ENCODE measurements around the gene FBLN1.

The FBLN1 gene

DNA sequence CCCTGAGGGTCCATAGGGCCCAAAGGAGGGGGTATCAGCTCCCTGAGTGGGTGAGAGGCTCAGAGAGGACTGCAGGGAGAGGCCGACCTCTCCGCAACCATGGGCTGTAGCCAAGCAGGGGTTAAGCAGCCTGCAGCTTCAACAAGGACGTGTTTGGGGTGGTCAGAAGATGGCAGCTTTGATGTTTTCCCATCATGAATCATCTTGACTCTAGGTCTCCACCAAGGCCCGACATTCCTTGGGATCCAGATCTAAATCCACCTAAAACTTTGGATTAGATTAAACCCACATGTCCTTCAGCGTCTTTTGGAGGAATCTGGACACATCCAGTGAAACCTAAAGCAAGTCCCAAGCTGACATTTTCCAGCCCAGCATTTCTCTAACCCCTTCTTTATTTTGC, 19.8 kb downstream of the FBLN1 start:
- H2AFZ ChIP-seq (ENCODE audit: low read depth, low read length, severe bottlenecking), result no peak overlapping the region
- no peaks in the 10 kb centered on the region for H3K27me3 ChIP-seq (ENCODE audit: low read length)
- no peaks in the 10 kb centered on the region for H3K36me3 ChIP-seq (ENCODE audit: low read length)
- no peak overlapping the region for H3K9ac ChIP-seq (ENCODE audit: low read length)
- no peaks in the 10 kb centered on the region for H4K20me1 ChIP-seq (ENCODE audit: low read depth, low read length)
- H3K9me2 ChIP-seq (replicated peaks; ENCODE audit: insufficient read depth, low read length), result no peaks in the 10 kb centered on the region
- no peak overlapping the region for H3K27ac ChIP-seq (ENCODE audit: low read depth, low read length)
- TF ChIP-seq, protein P1, sequence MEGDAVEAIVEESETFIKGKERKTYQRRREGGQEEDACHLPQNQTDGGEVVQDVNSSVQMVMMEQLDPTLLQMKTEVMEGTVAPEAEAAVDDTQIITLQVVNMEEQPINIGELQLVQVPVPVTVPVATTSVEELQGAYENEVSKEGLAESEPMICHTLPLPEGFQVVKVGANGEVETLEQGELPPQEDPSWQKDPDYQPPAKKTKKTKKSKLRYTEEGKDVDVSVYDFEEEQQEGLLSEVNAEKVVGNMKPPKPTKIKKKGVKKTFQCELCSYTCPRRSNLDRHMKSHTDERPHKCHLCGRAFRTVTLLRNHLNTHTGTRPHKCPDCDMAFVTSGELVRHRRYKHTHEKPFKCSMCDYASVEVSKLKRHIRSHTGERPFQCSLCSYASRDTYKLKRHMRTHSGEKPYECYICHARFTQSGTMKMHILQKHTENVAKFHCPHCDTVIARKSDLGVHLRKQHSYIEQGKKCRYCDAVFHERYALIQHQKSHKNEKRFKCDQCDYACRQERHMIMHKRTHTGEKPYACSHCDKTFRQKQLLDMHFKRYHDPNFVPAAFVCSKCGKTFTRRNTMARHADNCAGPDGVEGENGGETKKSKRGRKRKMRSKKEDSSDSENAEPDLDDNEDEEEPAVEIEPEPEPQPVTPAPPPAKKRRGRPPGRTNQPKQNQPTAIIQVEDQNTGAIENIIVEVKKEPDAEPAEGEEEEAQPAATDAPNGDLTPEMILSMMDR (IDR thresholded peaks at IDR 0.05; ENCODE audit: insufficient read depth, low read length, poor library complexity, severe bottlenecking), result no peak
- no peak for TF ChIP-seq EZH2phosphoT487 (conservative IDR thresholded peaks at IDR 0.05; ENCODE audit: low read length)
- H3K9me3 ChIP-seq (ENCODE audit: insufficient read depth, low read length), result no peaks in the 10 kb centered on the region
- H3K4me2 ChIP-seq (ENCODE audit: low read depth, low read length, poor library complexity, severe bottlenecking), result no peak overlapping the region
- H3F3A ChIP-seq (ENCODE audit: insufficient read depth), result no peaks in the 10 kb centered on the region
- no peak overlapping the region for H3K4me3 ChIP-seq (ENCODE audit: insufficient read depth, low read length, poor library complexity, severe bottlenecking)
- H3K79me2 ChIP-seq (ENCODE audit: insufficient read depth, low read length), result no peaks in the 10 kb centered on the region

DNA sequence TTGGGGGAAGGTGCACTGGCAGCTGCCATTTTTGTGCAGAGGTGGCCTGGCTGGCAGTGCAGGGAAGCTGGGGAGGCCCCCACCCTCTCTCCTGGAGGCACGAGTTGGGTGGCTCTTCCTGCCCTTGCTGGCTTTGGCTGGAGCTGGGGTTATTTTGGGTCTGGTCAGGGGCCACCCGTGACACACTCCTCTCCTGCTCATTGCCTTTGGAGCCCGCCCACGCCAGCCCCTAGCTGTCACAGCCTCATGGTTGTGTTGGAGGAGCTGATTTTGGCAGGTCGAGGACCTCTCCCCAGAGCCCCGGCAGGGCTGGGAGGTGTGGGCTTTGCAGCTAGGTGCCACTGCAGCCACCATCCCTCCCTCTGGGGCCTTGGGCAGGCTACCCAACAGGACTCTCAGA, 21.5 kb downstream of the FBLN1 start:
- Histone ChIP-seq H3K79me2 (ENCODE audit: insufficient read depth, low read length) (no peaks in the 10 kb centered on the region), H3K27ac (ENCODE audit: low read depth, low read length) (no peak overlapping the region), H3K4me3 (ENCODE audit: insufficient read depth, low read length, poor library complexity, severe bottlenecking) (no peak overlapping the region), H3K9me3 (ENCODE audit: insufficient read depth, low read length) (no peaks in the 10 kb centered on the region), H2AFZ (ENCODE audit: low read depth, low read length, severe bottlenecking) (no peak overlapping the region), H3K27me3 (ENCODE audit: low read length) (no peaks in the 10 kb centered on the region), H3K36me3 (ENCODE audit: low read length) (no peaks in the 10 kb centered on the region), H3K4me2 (ENCODE audit: low read depth, low read length, poor library complexity, severe bottlenecking) (no peak overlapping the region), H3K9ac (ENCODE audit: low read length) (no peak overlapping the region), H4K20me1 (ENCODE audit: low read depth, low read length) (no peaks in the 10 kb centered on the region), H3K9me2 (replicated peaks; ENCODE audit: insufficient read depth, low read length) (no peaks in the 10 kb centered on the region), H3F3A (ENCODE audit: insufficient read depth) (no peaks in the 10 kb centered on the region)
- no peak for TF ChIP-seq EZH2phosphoT487 (conservative IDR thresholded peaks at IDR 0.05; ENCODE audit: low read length)
- TF ChIP-seq, protein P1 (IDR thresholded peaks at IDR 0.05; ENCODE audit: insufficient read depth, low read length, poor library complexity, severe bottlenecking), result no peak

DNA sequence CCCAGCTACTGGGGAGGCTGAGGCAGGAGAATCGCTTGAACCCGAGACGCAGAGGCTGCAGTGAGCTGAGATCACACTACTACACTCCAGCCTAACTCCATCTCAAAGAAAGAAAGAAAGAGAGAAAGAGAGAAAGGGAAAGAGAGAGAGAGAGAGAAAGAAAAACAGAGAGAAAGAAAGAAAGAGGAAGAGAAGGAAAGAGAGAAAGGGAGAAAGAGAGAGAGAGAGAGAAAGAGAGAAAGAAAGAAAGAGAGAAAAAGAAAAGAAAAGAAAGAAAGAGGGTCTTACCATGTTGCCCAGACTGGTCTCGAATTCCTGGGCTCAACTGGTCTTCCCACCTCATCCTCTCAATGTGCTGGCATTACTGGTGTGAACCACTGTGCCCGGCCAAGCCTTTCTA, 22.3 kb downstream of the FBLN1 start:
- H3K9me3 ChIP-seq (ENCODE audit: insufficient read depth, low read length), result no peaks in the 10 kb centered on the region
- no peaks in the 10 kb centered on the region for H3K79me2 ChIP-seq (ENCODE audit: insufficient read depth, low read length)
- no peak overlapping the region for H2AFZ ChIP-seq (ENCODE audit: low read depth, low read length, severe bottlenecking)
- no peaks in the 10 kb centered on the region for H3K36me3 ChIP-seq (ENCODE audit: low read length)
- no peak overlapping the region for H3K4me2 ChIP-seq (ENCODE audit: low read depth, low read length, poor library complexity, severe bottlenecking)
- no peaks in the 10 kb centered on the region for H3K9me2 ChIP-seq (replicated peaks; ENCODE audit: insufficient read depth, low read length)
- no peak overlapping the region for H3K4me3 ChIP-seq (ENCODE audit: insufficient read depth, low read length, poor library complexity, severe bottlenecking)
- H4K20me1 ChIP-seq (ENCODE audit: low read depth, low read length), result no peaks in the 10 kb centered on the region
- H3K27ac ChIP-seq (ENCODE audit: low read depth, low read length), result no peak overlapping the region
- no peaks in the 10 kb centered on the region for H3K27me3 ChIP-seq (ENCODE audit: low read length)
- TF ChIP-seq EZH2phosphoT487 (conservative IDR thresholded peaks at IDR 0.05; ENCODE audit: low read length), result no peak
- TF ChIP-seq, protein P1 (IDR thresholded peaks at IDR 0.05; ENCODE audit: insufficient read depth, low read length, poor library complexity, severe bottlenecking), result no peak
- H3F3A ChIP-seq (ENCODE audit: insufficient read depth), result no peaks in the 10 kb centered on the region
- H3K9ac ChIP-seq (ENCODE audit: low read length), result no peak overlapping the region
